ENCODE data around the gene ATP13A3. TPM values are rescaled to one million over a fixed set of nuclear protein-coding genes. Genes with fewer than 3 reads are reported as not detected.

Gene ATP13A3
- total RNA-seq, 1 donor from 2014 or later = 63.1 TPM

- Mint-ChIP-seq H3K4me1 (ENCODE audit: unreplicated experiment) (no peaks in the 10 kb centered on the region), H3K27me3 (ENCODE audit: unreplicated experiment) (peaks cover 40% of the 10 kb centered on the region), H3K4me3 (ENCODE audit: unreplicated experiment) (no peak overlapping the region), H3K27ac (ENCODE audit: unreplicated experiment) (no peak overlapping the region), H3K36me3 (ENCODE audit: unreplicated experiment) (no peaks in the 10 kb centered on the region), H3K9me3 (ENCODE audit: unreplicated experiment) (no peaks in the 10 kb centered on the region)
- no peak for TF ChIP-seq CTCF (IDR thresholded peaks at IDR 0.05)
- DNase-seq (ENCODE audit: extremely low spot score, unreplicated experiment) = no peak
These were observed 105.3 kb downstream of the ATP13A3 start for GRCh38 chr3:194381460-194381875.

- DNase-seq (ENCODE audit: extremely low spot score, unreplicated experiment) = no peak
- H3K9me3 Mint-ChIP-seq (ENCODE audit: unreplicated experiment) = no peaks in the 10 kb centered on the region
- peaks cover 44% of the 10 kb centered on the region for H3K27me3 Mint-ChIP-seq (ENCODE audit: unreplicated experiment)
- no peak for TF ChIP-seq CTCF (IDR thresholded peaks at IDR 0.05)
- no peaks in the 10 kb centered on the region for H3K36me3 Mint-ChIP-seq (ENCODE audit: unreplicated experiment)
- H3K4me3 Mint-ChIP-seq (ENCODE audit: unreplicated experiment) = no peak overlapping the region
- H3K27ac Mint-ChIP-seq (ENCODE audit: unreplicated experiment) = no peak overlapping the region
- H3K4me1 Mint-ChIP-seq (ENCODE audit: unreplicated experiment) = peaks cover 3% of the 10 kb centered on the region
These were observed 106.5 kb downstream of the ATP13A3 start for GRCh38 chr3:194380326-194380725.

GRCh38 chr3:194379651-194380050, 107.2 kb downstream of the ATP13A3 start:
- no peaks in the 10 kb centered on the region for H3K9me3 Mint-ChIP-seq (ENCODE audit: unreplicated experiment)
- TF ChIP-seq CTCF (IDR thresholded peaks at IDR 0.05) = no peak
- no peak for DNase-seq (ENCODE audit: extremely low spot score, unreplicated experiment)
- no peak overlapping the region for H3K4me3 Mint-ChIP-seq (ENCODE audit: unreplicated experiment)
- H3K36me3 Mint-ChIP-seq (ENCODE audit: unreplicated experiment) = no peaks in the 10 kb centered on the region
- H3K4me1 Mint-ChIP-seq (ENCODE audit: unreplicated experiment) = peaks cover 5% of the 10 kb centered on the region
- H3K27me3 Mint-ChIP-seq (ENCODE audit: unreplicated experiment) = peaks cover 48% of the 10 kb centered on the region
- no peak overlapping the region for H3K27ac Mint-ChIP-seq (ENCODE audit: unreplicated experiment)

- DNase-seq (ENCODE audit: extremely low spot score, unreplicated experiment) = no peak
- H3K36me3 Mint-ChIP-seq (ENCODE audit: unreplicated experiment) = no peaks in the 10 kb centered on the region
- TF ChIP-seq CTCF (IDR thresholded peaks at IDR 0.05) = no peak
- H3K27me3 Mint-ChIP-seq (ENCODE audit: unreplicated experiment) = peaks cover 49% of the 10 kb centered on the region
- peaks cover 5% of the 10 kb centered on the region for H3K4me1 Mint-ChIP-seq (ENCODE audit: unreplicated experiment)
- no peak overlapping the region for H3K27ac Mint-ChIP-seq (ENCODE audit: unreplicated experiment)
- no peak overlapping the region for H3K4me3 Mint-ChIP-seq (ENCODE audit: unreplicated experiment)
- H3K9me3 Mint-ChIP-seq (ENCODE audit: unreplicated experiment) = no peaks in the 10 kb centered on the region
These were observed 107.6 kb downstream of the ATP13A3 start for GRCh38 chr3:194379231-194379630.

- no peak for TF ChIP-seq CTCF (IDR thresholded peaks at IDR 0.05)
- H3K4me1 Mint-ChIP-seq (ENCODE audit: unreplicated experiment) = peaks cover 5% of the 10 kb centered on the region
- peaks cover 47% of the 10 kb centered on the region for H3K27me3 Mint-ChIP-seq (ENCODE audit: unreplicated experiment)
- DNase-seq (ENCODE audit: extremely low spot score, unreplicated experiment) = no peak
- no peak overlapping the region for H3K4me3 Mint-ChIP-seq (ENCODE audit: unreplicated experiment)
- no peak overlapping the region for H3K27ac Mint-ChIP-seq (ENCODE audit: unreplicated experiment)
- no peaks in the 10 kb centered on the region for H3K36me3 Mint-ChIP-seq (ENCODE audit: unreplicated experiment)
- H3K9me3 Mint-ChIP-seq (ENCODE audit: unreplicated experiment) = no peaks in the 10 kb centered on the region
These were observed 109.1 kb downstream of the ATP13A3 start for GRCh38 chr3:194377708-194378107.

Measured in osteocyte (in vitro differentiated cells).